K562 (cell line): ENCODE measurements around the gene PARP11. TPM values are rescaled to one million over a fixed set of nuclear protein-coding genes. Genes with fewer than 3 reads are reported as not detected.

Experiments
- ATAC-seq: fragments of 200-7000 bp; cut with Tn5 transposase; 3 replicates; pipeline ENCODE4 v1.9.1; 2020; ENCODE audit warnings: moderate library complexity
- BruUV-seq: library from RNA; stranded (reverse); fragments of 400-500 nt; replicated peaks from 2 replicates; lab custom pipeline; 2021; lab: Mats Ljungman, UMichigan
- CTCF ChIA-PET: fragments of 300-600 bp; formaldehyde crosslinking; extraction: SDS; loops from one replicate; lab custom pipeline; 2021; ENCODE audit warnings: low intra/inter-chr PET ratio; lab: Yijun Ruan, JAX
- POLR2A ChIA-PET: fragments of 300-600, 350-650 bp; sonication (Branson Sonifier 250); formaldehyde crosslinking; extraction: SDS; loops from one replicate; lab custom pipeline; 2021; ENCODE audit warnings: antibody characterized with exemption, inconsistent platforms; lab: Yijun Ruan, JAX
- DNase-seq, 4 experiments: peaks; one replicate each; pipeline versions ENCODE4 v3.0.0 to v3.0.0-alpha.2; 2011 to 2018; ENCODE audit warnings: low spot score in 3 of 4, mixed read lengths in 3 of 4; ENCODE audit errors: extremely low read depth in 1 of 4
- FAIRE-seq: peaks from 2 replicates; lab custom pipeline; 2011; peaks lifted over from hg19 to GRCh38; lab: Jason Lieb, UNC
- H2AFZ ChIP-seq: 2 replicates; pipeline ENCODE4 v1.6.0; 2011; ENCODE audit warnings: low read depth, low read length, control low read depth, inconsistent platforms
- H3K27ac ChIP-seq: fragments of 200-600 bp; 3 replicates; pipeline ENCODE4 v1.8.0; 2011; ENCODE audit warnings: low read depth, mild to moderate bottlenecking, control low read depth, inconsistent platforms, low read length, moderate library complexity, mixed read lengths; ENCODE audit errors: extremely low read depth
- H3K27me3 ChIP-seq, 2 experiments: fragments of 300-600 bp in 1 of 2; 2 replicates in 1 of 2; 3 replicates in 1 of 2; pipeline versions ENCODE4 v1.6.0 to v1.8.0; 2011; ENCODE audit warnings: inconsistent platforms in 2 of 2, low read length in 2 of 2, mild to moderate bottlenecking in 1 of 2, mixed read lengths in 1 of 2, moderate library complexity in 1 of 2; ENCODE audit not compliant: control insufficient read depth in 2 of 2, insufficient read depth in 2 of 2
- H3K36me3 ChIP-seq: fragments of 300-600 bp; 3 replicates; pipeline ENCODE4 v1.8.0; 2011; ENCODE audit warnings: mild to moderate bottlenecking, low read length, inconsistent platforms; ENCODE audit not compliant: control insufficient read depth, insufficient read depth
- H3K4me1 ChIP-seq, 2 experiments: fragments of 200-600 bp in 1 of 2; replicated peaks in 1 of 2; 2 replicates in 1 of 2; 3 replicates in 1 of 2; pipeline versions ENCODE4 v1.5.1 to v1.8.0; 2011; ENCODE audit warnings: inconsistent platforms in 2 of 2, low read length in 2 of 2, mild to moderate bottlenecking in 1 of 2, mixed read lengths in 1 of 2, moderate library complexity in 1 of 2; ENCODE audit not compliant: control insufficient read depth in 2 of 2, insufficient read depth in 2 of 2
- H3K4me2 ChIP-seq: 2 replicates; pipeline ENCODE4 v1.6.1; 2011; ENCODE audit warnings: low read length, control low read depth, inconsistent platforms, mixed read lengths; ENCODE audit not compliant: insufficient read depth
- H3K4me3 ChIP-seq: fragments of 200-600 bp; sonication (generic), shearing (Covaris generic); 2 replicates; pipeline ENCODE4 v1.5.1; 2016; ENCODE audit warnings: control low read depth, inconsistent platforms
- H3K79me2 ChIP-seq: fragments of 200-600 bp; 3 replicates; pipeline ENCODE4 v1.8.0; 2011; ENCODE audit warnings: low read length, inconsistent platforms; ENCODE audit not compliant: control insufficient read depth, insufficient read depth
- H3K9ac ChIP-seq, 2 experiments: 2 replicates each; pipeline versions ENCODE4 v1.6.0 to v1.6.1; 2011; ENCODE audit warnings: low read depth in 2 of 2, low read length in 2 of 2, control low read depth in 1 of 2, inconsistent platforms in 1 of 2, mild to moderate bottlenecking in 1 of 2, mixed read lengths in 1 of 2; ENCODE audit not compliant: insufficient read depth in 1 of 2
- H3K9me1 ChIP-seq: one replicate; pipeline ENCODE4 v1.6.0; 2011; ENCODE audit warnings: inconsistent platforms, mild to moderate bottlenecking, low read length, moderate library complexity; ENCODE audit not compliant: control insufficient read depth, insufficient read depth
- H3K9me3 ChIP-seq: replicated peaks from 2 replicates; pipeline ENCODE4 v1.5.1; 2011; ENCODE audit warnings: low read depth, low read length, inconsistent platforms; ENCODE audit not compliant: control insufficient read depth, insufficient read depth
- H4K20me1 ChIP-seq: replicated peaks from 2 replicates; pipeline ENCODE4 v1.6.1; 2011; ENCODE audit warnings: low read length, inconsistent platforms, mixed read lengths; ENCODE audit not compliant: control insufficient read depth, insufficient read depth
- ETV5 ChIP-seq: sonication (generic); formaldehyde crosslinking; IDR thresholded peaks from 2 replicates; pipeline ENCODE4 v1.4.0; 2020; ENCODE audit warnings: low read depth, mild to moderate bottlenecking, missing genetic modification reagents
- IFI16 ChIP-seq: fragments of 250-450 bp; sonication (Bioruptor Pico); IDR thresholded peaks from 2 replicates; pipeline ENCODE4 v2.1.2; 2022; ENCODE audit warnings: mild to moderate bottlenecking, inconsistent platforms
- PHB ChIP-seq: fragments of 250-450 bp; sonication (Bioruptor Pico); IDR thresholded peaks from 2 replicates; pipeline ENCODE4 v1.5.0; 2021
- TAF15 ChIP-seq: fragments of 200-400 bp; formaldehyde crosslinking; IDR thresholded peaks from 2 replicates; pipeline ENCODE4 v1.6.1; 2017; ENCODE audit warnings: mild to moderate bottlenecking, low read depth, low read length, moderate library complexity
- ZNF830 ChIP-seq: fragments of 250-450 bp; sonication (Bioruptor Pico); IDR thresholded peaks from 2 replicates; pipeline ENCODE4 v1.5.0; 2021; ENCODE audit warnings: mild to moderate bottlenecking
- WGBS: fragments of 100-300 bp; shearing (Covaris generic); methylation state at CpG from one replicate; pipeline ENCODE4 v1.1.6; 2016; ENCODE audit warnings: low coverage, mixed read lengths; ENCODE audit not compliant: insufficient coverage; ENCODE audit errors: missing lambda C conversion rate; 5-methylcytosine and 5-hydroxymethylcytosine counted together
- in situ Hi-C: fragments of 300-500 bp; cut with MboI; formaldehyde crosslinking; loops from 4 replicates; pipeline ENCODE4 v1.15.0; 2018; ENCODE audit warnings: inconsistent platforms, mixed read lengths
- intact Hi-C: fragments of 100-400 bp; cut with micrococcal nuclease; formaldehyde crosslinking; loops from 2 replicates; pipeline ENCODE4 v1.14.2; 2022
- polyA plus RNA-seq, 8 experiments: library from polyadenylated mRNA; depleted of rRNA in 4 of 8; stranded (reverse) in 5 of 8; unstranded in 3 of 8; fragments of >200 nt; fragmentation: Nextera tagmentation in 2 of 8; fragmentation: Illumina TruSeq in 1 of 8; extraction: Ambion mirVana in 2 of 8; extraction: Trizol in 1 of 8; gene quantifications; 2 replicates each; pipeline versions ENCODE4 v1.2.1 to v1.2.3, GENCODE V29; 2011 to 2014; ENCODE audit warnings: inconsistent platforms in 1 of 8, missing spikeins in 1 of 8
- total RNA-seq, 7 experiments: library from RNA; depleted of rRNA in 6 of 7; stranded (reverse); fragments of >200 nt in 6 of 7; fragmentation: Illumina TruSeq in 2 of 7; extraction: Trizol in 2 of 7; gene quantifications; 2 replicates each; pipeline versions ENCODE4 v1.2.1 to v1.2.3, GENCODE V29; 2011 to 2021; ENCODE audit warnings: low replicate concordance in 1 of 7
- TF ChIP-seq, protein P1 (sequence below), 2 experiments: fragments of 450-650 bp; conservative IDR thresholded peaks; 2 replicates each; pipeline ENCODE4 v1.6.1; 2017; ENCODE audit warnings: mild to moderate bottlenecking in 2 of 2, moderate library complexity in 2 of 2
- TF ChIP-seq, protein P2 (sequence below): fragments of 250-450 bp; sonication (Bioruptor Pico); IDR thresholded peaks from 2 replicates; pipeline ENCODE4 v1.8.0; 2021; ENCODE audit warnings: borderline replicate concordance, mild to moderate bottlenecking, moderate library complexity; ENCODE audit not compliant: poor library complexity, severe bottlenecking
- TF ChIP-seq, protein P3 (sequence below): sonication (generic); formaldehyde crosslinking; IDR thresholded peaks from 2 replicates; pipeline ENCODE4 v1.8.0; 2022; ENCODE audit warnings: mild to moderate bottlenecking, missing genetic modification reagents
- TF ChIP-seq, protein P4 (sequence below): fragments of 450-650 bp; formaldehyde crosslinking; IDR thresholded peaks from 2 replicates; pipeline ENCODE4 v1.4.0; 2020; ENCODE audit warnings: mild to moderate bottlenecking, moderate library complexity
- TF ChIP-seq, protein P5 (sequence below): fragments of 250-450 bp; sonication (Bioruptor Pico); IDR thresholded peaks from 2 replicates; pipeline ENCODE4 v1.4.0; 2020; ENCODE audit warnings: borderline replicate concordance

The PARP11 gene
- total and polyA plus RNA-seq, 9 of the 15 experiments (the other 6 are each of a cell fraction or from before 2014, with no cell fraction given): 0.40 to 2.5 (median 1.4) TPM

DNA sequence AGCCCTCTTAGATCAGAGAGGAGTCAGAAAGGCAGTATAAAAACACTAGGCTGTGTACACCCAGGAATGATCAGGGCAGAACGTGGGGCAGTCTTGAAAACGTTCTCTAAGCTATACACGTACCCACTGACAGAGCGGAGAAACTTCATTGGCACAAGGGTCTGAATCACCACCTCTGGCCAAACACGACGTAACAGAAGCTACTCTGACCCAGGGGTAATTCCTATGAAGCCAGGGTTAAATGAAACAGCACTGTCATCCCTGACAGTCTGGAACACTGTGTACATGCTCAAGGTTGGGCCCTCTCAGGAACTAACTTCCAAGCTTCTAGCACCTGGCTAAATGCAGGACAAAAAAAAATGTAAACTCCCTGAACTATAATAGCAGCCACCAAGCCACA is 38.4 kb downstream of the PARP11 start (continued):
- no peak for TF ChIP-seq IFI16 (CRISPR knock-in tag)

DNA sequence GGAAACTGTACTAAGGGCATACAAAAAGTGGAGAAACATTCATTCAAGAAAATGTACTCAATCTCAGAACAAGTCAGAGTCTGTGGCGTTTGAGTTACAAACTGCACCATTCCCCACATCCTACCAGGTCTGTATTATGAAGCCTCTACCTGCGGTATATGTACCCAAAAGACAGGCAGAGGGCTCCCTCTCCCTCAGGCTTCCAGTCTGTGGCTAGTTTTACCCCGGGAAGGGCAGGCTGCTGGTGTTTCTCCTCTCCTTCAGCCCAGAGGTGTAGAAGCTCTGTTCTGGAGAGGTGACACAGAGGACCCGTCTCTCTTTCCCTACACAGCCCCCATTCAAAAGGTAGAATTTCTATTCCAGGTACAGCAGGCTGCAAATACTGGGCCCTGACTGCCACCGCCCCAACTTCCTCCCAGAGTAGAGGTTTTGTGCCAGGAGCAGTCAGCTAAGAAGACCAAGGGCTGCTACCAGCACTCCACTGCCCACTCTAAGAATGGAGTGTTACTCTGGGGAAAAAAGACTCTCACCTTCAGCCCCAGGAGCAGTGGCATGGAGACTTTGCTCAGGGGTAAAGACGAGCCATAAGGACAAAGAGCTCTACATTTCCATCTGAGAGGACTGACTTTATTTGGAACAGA is 39.4 kb downstream of the PARP11 start:
- ChIA-PET CTCF (no interaction called here), POLR2A (interaction anchor here (0.5 kb wide), 1 partner anchor 394 kb away, joined by 3 read pairs; no protein-coding TSS in a partner anchor)
- Histone ChIP-seq H3K9ac (no peak overlapping the region), H3K27ac (no peak overlapping the region), H2AFZ (no peak overlapping the region), H3K4me3 (no peak overlapping the region), H3K36me3 (no peaks in the 10 kb centered on the region), H3K4me1 (no peaks in the 10 kb centered on the region), H3K9me1 (no peaks in the 10 kb centered on the region), H3K27me3 (no peaks in the 10 kb centered on the region), H4K20me1 (no peaks in the 10 kb centered on the region), H3K9me3 (no peaks in the 10 kb centered on the region), H3K79me2 (no peaks in the 10 kb centered on the region), H3K4me2 (no peak overlapping the region)
- intact Hi-C loops: no loop called here
- FAIRE-seq: no peak
- no peak for DNase-seq
- in situ Hi-C loops: no loop called here
- 5% methylated on average over 6 of the region's 6 CpGs for WGBS
- no TSS peak for BruUV-seq
- ATAC-seq: no peak
- TF ChIP-seq, protein P1, sequence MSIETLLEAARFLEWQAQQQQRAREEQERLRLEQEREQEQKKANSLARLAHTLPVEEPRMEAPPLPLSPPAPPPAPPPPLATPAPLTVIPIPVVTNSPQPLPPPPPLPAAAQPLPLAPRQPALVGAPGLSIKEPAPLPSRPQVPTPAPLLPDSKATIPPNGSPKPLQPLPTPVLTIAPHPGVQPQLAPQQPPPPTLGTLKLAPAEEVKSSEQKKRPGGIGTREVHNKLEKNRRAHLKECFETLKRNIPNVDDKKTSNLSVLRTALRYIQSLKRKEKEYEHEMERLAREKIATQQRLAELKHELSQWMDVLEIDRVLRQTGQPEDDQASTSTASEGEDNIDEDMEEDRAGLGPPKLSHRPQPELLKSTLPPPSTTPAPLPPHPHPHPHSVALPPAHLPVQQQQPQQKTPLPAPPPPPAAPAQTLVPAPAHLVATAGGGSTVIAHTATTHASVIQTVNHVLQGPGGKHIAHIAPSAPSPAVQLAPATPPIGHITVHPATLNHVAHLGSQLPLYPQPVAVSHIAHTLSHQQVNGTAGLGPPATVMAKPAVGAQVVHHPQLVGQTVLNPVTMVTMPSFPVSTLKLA (conservative IDR thresholded peaks at IDR 0.05): no peak
- TF ChIP-seq, protein P2, sequence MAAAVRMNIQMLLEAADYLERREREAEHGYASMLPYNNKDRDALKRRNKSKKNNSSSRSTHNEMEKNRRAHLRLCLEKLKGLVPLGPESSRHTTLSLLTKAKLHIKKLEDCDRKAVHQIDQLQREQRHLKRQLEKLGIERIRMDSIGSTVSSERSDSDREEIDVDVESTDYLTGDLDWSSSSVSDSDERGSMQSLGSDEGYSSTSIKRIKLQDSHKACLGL (CRISPR knock-in tag): no peak
- TF ChIP-seq ETV5 (CRISPR knock-in tag): no peak
- TF ChIP-seq, protein P3, sequence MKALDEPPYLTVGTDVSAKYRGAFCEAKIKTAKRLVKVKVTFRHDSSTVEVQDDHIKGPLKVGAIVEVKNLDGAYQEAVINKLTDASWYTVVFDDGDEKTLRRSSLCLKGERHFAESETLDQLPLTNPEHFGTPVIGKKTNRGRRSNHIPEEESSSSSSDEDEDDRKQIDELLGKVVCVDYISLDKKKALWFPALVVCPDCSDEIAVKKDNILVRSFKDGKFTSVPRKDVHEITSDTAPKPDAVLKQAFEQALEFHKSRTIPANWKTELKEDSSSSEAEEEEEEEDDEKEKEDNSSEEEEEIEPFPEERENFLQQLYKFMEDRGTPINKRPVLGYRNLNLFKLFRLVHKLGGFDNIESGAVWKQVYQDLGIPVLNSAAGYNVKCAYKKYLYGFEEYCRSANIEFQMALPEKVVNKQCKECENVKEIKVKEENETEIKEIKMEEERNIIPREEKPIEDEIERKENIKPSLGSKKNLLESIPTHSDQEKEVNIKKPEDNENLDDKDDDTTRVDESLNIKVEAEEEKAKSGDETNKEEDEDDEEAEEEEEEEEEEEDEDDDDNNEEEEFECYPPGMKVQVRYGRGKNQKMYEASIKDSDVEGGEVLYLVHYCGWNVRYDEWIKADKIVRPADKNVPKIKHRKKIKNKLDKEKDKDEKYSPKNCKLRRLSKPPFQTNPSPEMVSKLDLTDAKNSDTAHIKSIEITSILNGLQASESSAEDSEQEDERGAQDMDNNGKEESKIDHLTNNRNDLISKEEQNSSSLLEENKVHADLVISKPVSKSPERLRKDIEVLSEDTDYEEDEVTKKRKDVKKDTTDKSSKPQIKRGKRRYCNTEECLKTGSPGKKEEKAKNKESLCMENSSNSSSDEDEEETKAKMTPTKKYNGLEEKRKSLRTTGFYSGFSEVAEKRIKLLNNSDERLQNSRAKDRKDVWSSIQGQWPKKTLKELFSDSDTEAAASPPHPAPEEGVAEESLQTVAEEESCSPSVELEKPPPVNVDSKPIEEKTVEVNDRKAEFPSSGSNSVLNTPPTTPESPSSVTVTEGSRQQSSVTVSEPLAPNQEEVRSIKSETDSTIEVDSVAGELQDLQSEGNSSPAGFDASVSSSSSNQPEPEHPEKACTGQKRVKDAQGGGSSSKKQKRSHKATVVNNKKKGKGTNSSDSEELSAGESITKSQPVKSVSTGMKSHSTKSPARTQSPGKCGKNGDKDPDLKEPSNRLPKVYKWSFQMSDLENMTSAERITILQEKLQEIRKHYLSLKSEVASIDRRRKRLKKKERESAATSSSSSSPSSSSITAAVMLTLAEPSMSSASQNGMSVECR (CRISPR knock-in tag): no peak
- TF ChIP-seq, protein P4, sequence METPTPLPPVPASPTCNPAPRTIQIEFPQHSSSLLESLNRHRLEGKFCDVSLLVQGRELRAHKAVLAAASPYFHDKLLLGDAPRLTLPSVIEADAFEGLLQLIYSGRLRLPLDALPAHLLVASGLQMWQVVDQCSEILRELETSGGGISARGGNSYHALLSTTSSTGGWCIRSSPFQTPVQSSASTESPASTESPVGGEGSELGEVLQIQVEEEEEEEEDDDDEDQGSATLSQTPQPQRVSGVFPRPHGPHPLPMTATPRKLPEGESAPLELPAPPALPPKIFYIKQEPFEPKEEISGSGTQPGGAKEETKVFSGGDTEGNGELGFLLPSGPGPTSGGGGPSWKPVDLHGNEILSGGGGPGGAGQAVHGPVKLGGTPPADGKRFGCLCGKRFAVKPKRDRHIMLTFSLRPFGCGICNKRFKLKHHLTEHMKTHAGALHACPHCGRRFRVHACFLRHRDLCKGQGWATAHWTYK (CRISPR knock-in tag): no peak
- no peak for TF ChIP-seq ZNF830 (CRISPR knock-in tag)
- TF ChIP-seq, protein P5, sequence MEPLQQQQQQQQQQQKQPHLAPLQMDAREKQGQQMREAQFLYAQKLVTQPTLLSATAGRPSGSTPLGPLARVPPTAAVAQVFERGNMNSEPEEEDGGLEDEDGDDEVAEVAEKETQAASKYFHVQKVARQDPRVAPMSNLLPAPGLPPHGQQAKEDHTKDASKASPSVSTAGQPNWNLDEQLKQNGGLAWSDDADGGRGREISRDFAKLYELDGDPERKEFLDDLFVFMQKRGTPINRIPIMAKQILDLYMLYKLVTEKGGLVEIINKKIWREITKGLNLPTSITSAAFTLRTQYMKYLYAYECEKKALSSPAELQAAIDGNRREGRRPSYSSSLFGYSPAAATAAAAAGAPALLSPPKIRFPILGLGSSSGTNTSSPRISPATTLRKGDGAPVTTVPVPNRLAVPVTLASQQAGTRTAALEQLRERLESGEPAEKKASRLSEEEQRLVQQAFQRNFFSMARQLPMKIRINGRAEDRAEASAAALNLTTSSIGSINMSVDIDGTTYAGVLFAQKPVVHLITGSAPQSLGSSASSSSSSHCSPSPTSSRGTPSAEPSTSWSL (CRISPR knock-in tag): no peak
- no peak for TF ChIP-seq PHB (CRISPR knock-in tag)
- no peak for TF ChIP-seq TAF15
